Progenitor cell of endocrine pancreas (in vitro differentiated cells): Measurements from ENCODE around the gene PDGFB. TPM values are rescaled to one million over a fixed set of nuclear protein-coding genes. Genes with fewer than 3 reads are reported as not detected.

Experiments used
- DNase-seq: peaks from one replicate; pipeline ENCODE4 v3.0.0; 2021; ENCODE audit warnings: low spot score; ENCODE audit not compliant: unreplicated experiment
- H3K27ac Mint-ChIP-seq: 2 replicates; pipeline ENCODE4 v1.8.0; 2021; ENCODE audit warnings: mild to moderate bottlenecking, moderate library complexity, mixed read lengths
- H3K27me3 Mint-ChIP-seq: 2 replicates; pipeline ENCODE4 v1.8.0; 2021; ENCODE audit warnings: mixed read lengths
- H3K36me3 Mint-ChIP-seq: 2 replicates; pipeline ENCODE4 v1.8.0; 2022; ENCODE audit warnings: mixed read lengths; ENCODE audit not compliant: insufficient read depth
- H3K4me1 Mint-ChIP-seq: 2 replicates; pipeline ENCODE4 v1.8.0; 2021; ENCODE audit warnings: low read depth, mixed read lengths
- H3K4me3 Mint-ChIP-seq: 2 replicates; pipeline ENCODE4 v1.8.0; 2021; ENCODE audit warnings: low read depth, mild to moderate bottlenecking, moderate library complexity, mixed read lengths
- H3K9me3 Mint-ChIP-seq: 2 replicates; pipeline ENCODE4 v1.8.0; 2021; ENCODE audit warnings: low read depth, mixed read lengths
- CTCF ChIP-seq: fragments of 200-600 bp; sonication (generic); IDR thresholded peaks from one replicate; pipeline ENCODE4 v1.5.0; 2021; ENCODE audit warnings: antibody characterized with exemption, mild to moderate bottlenecking; ENCODE audit not compliant: unreplicated experiment
- total RNA-seq: library from RNA; stranded (reverse); gene quantifications from 2 replicates; pipeline ENCODE4 v1.2.1, GENCODE V29; 2021

Gene PDGFB
- total RNA-seq, 1 donor from 2014 or later: 7.1 TPM

GRCh38 chr22:39284983-39285382 lies 40.2 kb upstream of the PDGFB start:
- no peak for DNase-seq
- no peaks in the 10 kb centered on the region for H3K36me3 Mint-ChIP-seq
- no peaks in the 10 kb centered on the region for H3K27me3 Mint-ChIP-seq
- H3K4me1 Mint-ChIP-seq: peaks cover 11% of the 10 kb centered on the region
- no peaks in the 10 kb centered on the region for H3K9me3 Mint-ChIP-seq
- no peak overlapping the region for H3K4me3 Mint-ChIP-seq
- H3K27ac Mint-ChIP-seq: no peak overlapping the region
- TF ChIP-seq CTCF: no peak

GRCh38 chr22:39284142-39284980 lies 39.6 kb upstream of the PDGFB start:
- no peaks in the 10 kb centered on the region for H3K36me3 Mint-ChIP-seq
- H3K27ac Mint-ChIP-seq: peak overlapping the region; percentile 90
- TF ChIP-seq CTCF: no peak
- no peak for DNase-seq
- H3K27me3 Mint-ChIP-seq: peaks cover 4% of the 10 kb centered on the region
- no peak overlapping the region for H3K4me3 Mint-ChIP-seq
- peaks cover 8% of the 10 kb centered on the region for H3K4me1 Mint-ChIP-seq
- H3K9me3 Mint-ChIP-seq: no peaks in the 10 kb centered on the region

- peaks cover 8% of the 10 kb centered on the region for H3K4me1 Mint-ChIP-seq
- TF ChIP-seq CTCF: no peak
- peaks cover 6% of the 10 kb centered on the region for H3K27me3 Mint-ChIP-seq
- no peak for DNase-seq
- no peaks in the 10 kb centered on the region for H3K9me3 Mint-ChIP-seq
- H3K27ac Mint-ChIP-seq: peak overlapping the region; percentile 90
- no peak overlapping the region for H3K4me3 Mint-ChIP-seq
- H3K36me3 Mint-ChIP-seq: no peaks in the 10 kb centered on the region
Observed at GRCh38 chr22:39283322-39284141, 38.8 kb upstream of the PDGFB start.

- no peak for DNase-seq
- Mint-ChIP-seq H3K36me3 (no peaks in the 10 kb centered on the region), H3K4me1 (peaks cover 8% of the 10 kb centered on the region), H3K4me3 (no peak overlapping the region), H3K27me3 (peaks cover 6% of the 10 kb centered on the region), H3K9me3 (no peaks in the 10 kb centered on the region), H3K27ac (no peak overlapping the region)
- no peak for TF ChIP-seq CTCF
Observed at GRCh38 chr22:39282645-39283321, 38.0 kb upstream of the PDGFB start.

GRCh38 chr22:39281126-39281525 lies 36.3 kb upstream of the PDGFB start:
- Mint-ChIP-seq H3K9me3 (peaks cover 4% of the 10 kb centered on the region), H3K27me3 (peaks cover 6% of the 10 kb centered on the region), H3K4me1 (peaks cover 8% of the 10 kb centered on the region), H3K36me3 (no peaks in the 10 kb centered on the region), H3K27ac (no peak overlapping the region), H3K4me3 (no peak overlapping the region)
- no peak for TF ChIP-seq CTCF
- DNase-seq: no peak
